HepG2 (cell line): Measurements from ENCODE around the gene JAG1. TPM values are rescaled to one million over a fixed set of nuclear protein-coding genes. Genes with fewer than 3 reads are reported as not detected.

Experiments used
- BHLHE40 ChIP-seq: IDR thresholded peaks from 2 replicates; pipeline ENCODE4 v1.6.1; 2011; ENCODE audit warnings: low read length, improper control_type of control experiment
- CENPX ChIP-seq: sonication (generic); formaldehyde crosslinking; IDR thresholded peaks from 2 replicates; pipeline ENCODE4 v1.9.0; 2021; ENCODE audit warnings: mild to moderate bottlenecking, missing genetic modification reagents, moderate library complexity
- MATR3 ChIP-seq: sonication (generic); formaldehyde crosslinking; IDR thresholded peaks from 2 replicates; pipeline ENCODE4 v1.4.0; 2020; ENCODE audit warnings: missing genetic modification reagents
- MEIS2 ChIP-seq: sonication (generic); formaldehyde crosslinking; IDR thresholded peaks from 2 replicates; pipeline ENCODE4 v1.9.0; 2021; ENCODE audit warnings: mild to moderate bottlenecking, missing genetic modification reagents
- NKX3-1 ChIP-seq: sonication (generic); formaldehyde crosslinking; IDR thresholded peaks from 2 replicates; pipeline ENCODE4 v1.5.0; 2020; ENCODE audit warnings: missing genetic modification reagents
- NR2C2 ChIP-seq: sonication (generic); formaldehyde crosslinking; IDR thresholded peaks from 2 replicates; pipeline ENCODE4 v1.4.0; 2020; ENCODE audit warnings: missing genetic modification reagents, mild to moderate bottlenecking, moderate library complexity, borderline replicate concordance
- ZFP62 ChIP-seq: sonication (generic); formaldehyde crosslinking; IDR thresholded peaks from 2 replicates; pipeline ENCODE4 v1.4.0; 2020; ENCODE audit warnings: missing genetic modification reagents
- ZFP91 ChIP-seq: sonication (generic); formaldehyde crosslinking; IDR thresholded peaks from 2 replicates; pipeline ENCODE4 v1.9.0; 2022; ENCODE audit warnings: missing genetic modification reagents, mild to moderate bottlenecking, borderline replicate concordance
- ZNF552 ChIP-seq: sonication (generic); formaldehyde crosslinking; IDR thresholded peaks from 2 replicates; pipeline ENCODE4 v1.9.0; 2022; ENCODE audit warnings: missing genetic modification reagents, mild to moderate bottlenecking, borderline replicate concordance
- polyA plus RNA-seq, 8 experiments: library from polyadenylated mRNA; depleted of rRNA in 3 of 8; stranded (reverse) in 7 of 8; unstranded in 1 of 8; fragments of >200 nt; fragmentation: Illumina TruSeq in 4 of 8; extraction: Trizol in 4 of 8; gene quantifications; 2 replicates each; pipeline versions ENCODE4 v1.2.1 to v1.2.3, GENCODE V29; 2011 to 2016; ENCODE audit warnings: low read depth in 4 of 8, missing spikeins in 1 of 8, mixed read lengths in 1 of 8; ENCODE audit not compliant: insufficient read depth in 1 of 8
- total RNA-seq, 5 experiments: library from RNA; depleted of rRNA; stranded (reverse); fragments of >200 nt; fragmentation: Illumina TruSeq; extraction: Trizol; gene quantifications; 2 replicates each; pipeline ENCODE4 v1.2.3, GENCODE V29; 2016; ENCODE audit warnings: low read depth in 1 of 5
- TF ChIP-seq, protein P1 (sequence below): sonication (generic); formaldehyde crosslinking; IDR thresholded peaks from 2 replicates; pipeline ENCODE4 v1.4.0; 2020; ENCODE audit warnings: mild to moderate bottlenecking, missing genetic modification reagents
- TF ChIP-seq, protein P2 (sequence below): sonication (generic); formaldehyde crosslinking; IDR thresholded peaks from 2 replicates; pipeline ENCODE4 v1.4.0; 2020; ENCODE audit warnings: missing genetic modification reagents

JAG1 gene
- total and polyA plus RNA-seq, 2 of the 13 experiments (the other 11 are each of a cell fraction or from before 2014, with no cell fraction given) = 47.1 to 56.3 TPM

- no peak; the same call in 1 of the 2 replicates for TF ChIP-seq NR2C2
- TF ChIP-seq ZNF552 (CRISPR knock-in tag) = peak; percentile 44; the same call in 1 of the 2 replicates
- TF ChIP-seq ZFP91 (CRISPR knock-in tag) = peak; percentile 84
- TF ChIP-seq CENPX (CRISPR knock-in tag) = no peak
- TF ChIP-seq, protein P1, sequence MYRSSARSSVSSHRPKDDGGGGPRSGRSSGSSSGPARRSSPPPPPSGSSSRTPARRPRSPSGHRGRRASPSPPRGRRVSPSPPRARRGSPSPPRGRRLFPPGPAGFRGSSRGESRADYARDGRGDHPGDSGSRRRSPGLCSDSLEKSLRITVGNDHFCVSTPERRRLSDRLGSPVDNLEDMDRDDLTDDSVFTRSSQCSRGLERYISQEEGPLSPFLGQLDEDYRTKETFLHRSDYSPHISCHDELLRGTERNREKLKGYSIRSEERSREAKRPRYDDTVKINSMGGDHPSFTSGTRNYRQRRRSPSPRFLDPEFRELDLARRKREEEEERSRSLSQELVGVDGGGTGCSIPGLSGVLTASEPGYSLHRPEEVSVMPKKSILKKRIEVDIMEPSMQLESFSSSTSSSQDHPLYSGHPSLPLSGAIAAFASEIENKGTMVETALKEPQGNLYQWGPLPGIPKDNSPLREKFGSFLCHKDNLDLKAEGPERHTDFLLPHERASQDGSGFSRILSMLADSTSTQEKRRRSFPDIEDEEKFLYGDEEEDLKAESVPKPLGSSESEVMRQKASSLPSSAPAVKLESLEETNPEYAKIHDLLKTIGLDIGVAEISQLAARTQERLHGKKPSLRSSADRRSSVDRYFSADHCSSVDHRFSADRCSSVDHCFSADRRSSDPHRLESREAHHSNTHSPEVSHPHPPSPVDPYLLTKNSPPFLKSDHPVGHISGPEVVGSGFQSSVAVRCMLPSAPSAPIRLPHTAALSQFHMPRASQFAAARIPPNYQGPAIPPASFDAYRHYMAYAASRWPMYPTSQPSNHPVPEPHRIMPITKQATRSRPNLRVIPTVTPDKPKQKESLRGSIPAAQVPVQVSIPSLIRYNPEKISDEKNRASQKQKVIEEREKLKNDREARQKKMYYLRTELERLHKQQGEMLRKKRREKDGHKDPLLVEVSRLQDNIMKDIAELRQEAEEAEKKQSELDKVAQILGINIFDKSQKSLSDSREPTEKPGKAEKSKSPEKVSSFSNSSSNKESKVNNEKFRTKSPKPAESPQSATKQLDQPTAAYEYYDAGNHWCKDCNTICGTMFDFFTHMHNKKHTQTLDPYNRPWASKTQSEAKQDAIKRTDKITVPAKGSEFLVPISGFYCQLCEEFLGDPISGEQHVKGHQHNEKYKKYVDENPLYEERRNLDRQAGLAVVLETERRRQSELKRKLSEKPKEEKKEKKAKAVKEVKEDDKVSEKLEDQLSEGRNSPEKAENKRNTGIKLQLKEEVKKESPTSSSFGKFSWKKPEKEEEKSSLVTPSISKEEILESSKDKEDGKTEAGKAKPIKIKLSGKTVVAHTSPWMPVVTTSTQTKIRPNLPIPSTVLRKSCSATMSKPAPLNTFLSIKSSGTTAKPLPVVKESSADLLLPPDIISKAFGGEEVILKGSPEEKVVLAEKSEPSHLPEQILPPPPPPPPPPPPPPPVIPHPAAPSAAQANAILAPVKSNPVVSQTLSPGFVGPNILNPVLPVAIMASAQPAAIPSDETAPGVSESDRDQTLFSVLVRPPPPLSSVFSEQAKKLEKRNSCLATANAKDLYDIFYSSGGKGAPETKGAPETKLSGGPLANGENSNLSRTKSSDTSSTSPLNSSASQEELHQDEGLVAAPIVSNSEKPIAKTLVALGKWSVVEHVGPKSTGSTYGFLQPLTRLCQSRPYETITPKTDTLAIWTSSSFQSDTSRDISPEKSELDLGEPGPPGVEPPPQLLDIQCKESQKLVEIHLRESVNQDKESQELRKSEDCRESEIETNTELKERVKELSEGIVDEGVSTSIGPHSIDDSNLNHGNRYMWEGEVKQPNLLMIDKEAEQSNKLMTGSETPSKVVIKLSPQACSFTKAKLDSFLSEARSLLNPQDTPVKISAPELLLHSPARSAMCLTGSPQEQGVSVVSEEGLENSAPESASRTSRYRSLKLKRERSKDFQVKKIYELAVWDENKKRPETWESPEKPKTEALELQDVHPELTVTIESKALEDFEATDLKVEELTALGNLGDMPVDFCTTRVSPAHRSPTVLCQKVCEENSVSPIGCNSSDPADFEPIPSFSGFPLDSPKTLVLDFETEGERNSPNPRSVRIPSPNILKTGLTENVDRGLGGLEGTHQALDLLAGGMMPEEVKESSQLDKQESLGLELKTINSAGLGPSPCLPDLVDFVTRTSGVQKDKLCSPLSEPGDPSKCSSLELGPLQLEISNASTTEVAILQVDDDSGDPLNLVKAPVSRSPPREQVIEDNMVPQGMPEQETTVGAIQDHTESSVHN (CRISPR knock-in tag) = peak; percentile 31; the same call in 1 of the 2 replicates
- TF ChIP-seq ZFP62 (CRISPR knock-in tag) = 0 out of 2 replicates have a peak, but pooled peaks have one; percentile 38
- peak; percentile 66 for TF ChIP-seq MEIS2
- TF ChIP-seq, protein P2, sequence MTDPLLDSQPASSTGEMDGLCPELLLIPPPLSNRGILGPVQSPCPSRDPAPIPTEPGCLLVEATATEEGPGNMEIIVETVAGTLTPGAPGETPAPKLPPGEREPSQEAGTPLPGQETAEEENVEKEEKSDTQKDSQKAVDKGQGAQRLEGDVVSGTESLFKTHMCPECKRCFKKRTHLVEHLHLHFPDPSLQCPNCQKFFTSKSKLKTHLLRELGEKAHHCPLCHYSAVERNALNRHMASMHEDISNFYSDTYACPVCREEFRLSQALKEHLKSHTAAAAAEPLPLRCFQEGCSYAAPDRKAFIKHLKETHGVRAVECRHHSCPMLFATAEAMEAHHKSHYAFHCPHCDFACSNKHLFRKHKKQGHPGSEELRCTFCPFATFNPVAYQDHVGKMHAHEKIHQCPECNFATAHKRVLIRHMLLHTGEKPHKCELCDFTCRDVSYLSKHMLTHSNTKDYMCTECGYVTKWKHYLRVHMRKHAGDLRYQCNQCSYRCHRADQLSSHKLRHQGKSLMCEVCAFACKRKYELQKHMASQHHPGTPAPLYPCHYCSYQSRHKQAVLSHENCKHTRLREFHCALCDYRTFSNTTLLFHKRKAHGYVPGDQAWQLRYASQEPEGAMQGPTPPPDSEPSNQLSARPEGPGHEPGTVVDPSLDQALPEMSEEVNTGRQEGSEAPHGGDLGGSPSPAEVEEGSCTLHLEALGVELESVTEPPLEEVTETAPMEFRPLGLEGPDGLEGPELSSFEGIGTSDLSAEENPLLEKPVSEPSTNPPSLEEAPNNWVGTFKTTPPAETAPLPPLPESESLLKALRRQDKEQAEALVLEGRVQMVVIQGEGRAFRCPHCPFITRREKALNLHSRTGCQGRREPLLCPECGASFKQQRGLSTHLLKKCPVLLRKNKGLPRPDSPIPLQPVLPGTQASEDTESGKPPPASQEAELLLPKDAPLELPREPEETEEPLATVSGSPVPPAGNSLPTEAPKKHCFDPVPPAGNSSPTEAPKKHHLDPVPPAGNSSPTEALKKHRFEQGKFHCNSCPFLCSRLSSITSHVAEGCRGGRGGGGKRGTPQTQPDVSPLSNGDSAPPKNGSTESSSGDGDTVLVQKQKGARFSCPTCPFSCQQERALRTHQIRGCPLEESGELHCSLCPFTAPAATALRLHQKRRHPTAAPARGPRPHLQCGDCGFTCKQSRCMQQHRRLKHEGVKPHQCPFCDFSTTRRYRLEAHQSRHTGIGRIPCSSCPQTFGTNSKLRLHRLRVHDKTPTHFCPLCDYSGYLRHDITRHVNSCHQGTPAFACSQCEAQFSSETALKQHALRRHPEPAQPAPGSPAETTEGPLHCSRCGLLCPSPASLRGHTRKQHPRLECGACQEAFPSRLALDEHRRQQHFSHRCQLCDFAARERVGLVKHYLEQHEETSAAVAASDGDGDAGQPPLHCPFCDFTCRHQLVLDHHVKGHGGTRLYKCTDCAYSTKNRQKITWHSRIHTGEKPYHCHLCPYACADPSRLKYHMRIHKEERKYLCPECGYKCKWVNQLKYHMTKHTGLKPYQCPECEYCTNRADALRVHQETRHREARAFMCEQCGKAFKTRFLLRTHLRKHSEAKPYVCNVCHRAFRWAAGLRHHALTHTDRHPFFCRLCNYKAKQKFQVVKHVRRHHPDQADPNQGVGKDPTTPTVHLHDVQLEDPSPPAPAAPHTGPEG (CRISPR knock-in tag) = peak; percentile 74
- peak; percentile 96 for TF ChIP-seq NKX3-1
- 0 out of 2 replicates have a peak, but pooled peaks have one; percentile 47 for TF ChIP-seq BHLHE40
- TF ChIP-seq MATR3 (CRISPR knock-in tag) = no peak
Observed at GRCh38 chr20:10673842-10674683, at the start of gene JAG1 (continued).
